ENCODE measurements around the gene TBC1D22B. TPM values are rescaled to one million over a fixed set of nuclear protein-coding genes. Genes with fewer than 3 reads are reported as not detected.
"Not testable (repeated sequence)": the region's sequence is repeated elsewhere in the genome, so short reads cannot be mapped to it uniquely, and the experiment has no call there.

The TBC1D22B gene
- total and polyA plus RNA-seq, 2 donors from 2014 or later: 9.7 to 12.8 TPM

- no peaks in the 10 kb centered on the region for H3K9me3 ChIP-seq (ENCODE audit: control insufficient read depth in 2 of 3, insufficient read depth in 1 of 3, low read length in 3 of 3)
- H3K36me3 ChIP-seq (ENCODE audit: control insufficient read depth in 2 of 3, insufficient read depth in 3 of 3, low read length in 3 of 3): peaks cover 2 to 14% (median 3%) of the 10 kb centered on the region in 3 donors
- no peak overlapping the region for H3K9ac ChIP-seq (ENCODE audit: low read length in 3 of 3)
- FAIRE-seq (no peak), DNase-seq (no peak)
- no peak overlapping the region for H3K4me3 ChIP-seq (ENCODE audit: low read length in 3 of 3)
- intact Hi-C loops (cut with DNase I): no loop called here
- H3K4me1 ChIP-seq (ENCODE audit: control insufficient read depth in 2 of 3, insufficient read depth in 2 of 3, low read depth in 1 of 3, low read length in 3 of 3): no peaks in the 10 kb centered on the region
- no peaks in the 10 kb centered on the region for H3K27me3 ChIP-seq (ENCODE audit: control insufficient read depth, insufficient read depth, low read length)
- TF ChIP-seq, protein P1, sequence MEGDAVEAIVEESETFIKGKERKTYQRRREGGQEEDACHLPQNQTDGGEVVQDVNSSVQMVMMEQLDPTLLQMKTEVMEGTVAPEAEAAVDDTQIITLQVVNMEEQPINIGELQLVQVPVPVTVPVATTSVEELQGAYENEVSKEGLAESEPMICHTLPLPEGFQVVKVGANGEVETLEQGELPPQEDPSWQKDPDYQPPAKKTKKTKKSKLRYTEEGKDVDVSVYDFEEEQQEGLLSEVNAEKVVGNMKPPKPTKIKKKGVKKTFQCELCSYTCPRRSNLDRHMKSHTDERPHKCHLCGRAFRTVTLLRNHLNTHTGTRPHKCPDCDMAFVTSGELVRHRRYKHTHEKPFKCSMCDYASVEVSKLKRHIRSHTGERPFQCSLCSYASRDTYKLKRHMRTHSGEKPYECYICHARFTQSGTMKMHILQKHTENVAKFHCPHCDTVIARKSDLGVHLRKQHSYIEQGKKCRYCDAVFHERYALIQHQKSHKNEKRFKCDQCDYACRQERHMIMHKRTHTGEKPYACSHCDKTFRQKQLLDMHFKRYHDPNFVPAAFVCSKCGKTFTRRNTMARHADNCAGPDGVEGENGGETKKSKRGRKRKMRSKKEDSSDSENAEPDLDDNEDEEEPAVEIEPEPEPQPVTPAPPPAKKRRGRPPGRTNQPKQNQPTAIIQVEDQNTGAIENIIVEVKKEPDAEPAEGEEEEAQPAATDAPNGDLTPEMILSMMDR (IDR thresholded peaks at IDR 0.05; ENCODE audit: borderline replicate concordance, extremely low read depth, insufficient read depth): no peak
- no peak overlapping the region for H3K27ac ChIP-seq (ENCODE audit: low read depth in 2 of 2, low read length in 2 of 2)
Measured at GRCh38 chr6:37332894-37333293, 75.3 kb downstream of the TBC1D22B start.

DNA sequence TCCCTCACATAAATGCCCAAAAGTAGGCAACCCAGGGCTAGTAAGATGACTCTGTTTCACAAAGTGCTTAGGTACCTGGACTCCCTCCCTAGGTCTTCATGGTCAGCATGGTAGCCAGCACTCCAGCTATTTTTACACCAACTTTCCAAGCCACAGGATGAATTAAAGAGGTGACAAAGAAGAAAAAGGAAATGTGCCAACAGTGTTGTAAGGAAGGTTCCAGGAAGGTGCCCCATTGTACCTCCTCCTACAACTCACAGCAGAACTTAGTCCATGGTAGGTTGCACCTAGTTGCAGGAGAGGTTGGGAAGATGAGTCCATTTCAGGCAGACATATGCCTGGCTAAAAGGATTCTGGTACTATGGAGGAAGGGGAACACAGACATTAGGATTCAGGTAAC, 76.5 kb downstream of the TBC1D22B start:
- no peak for DNase-seq
- H3K36me3 ChIP-seq (ENCODE audit: control insufficient read depth in 2 of 3, insufficient read depth in 3 of 3, low read length in 3 of 3): peaks cover 2 to 14% (median 3%) of the 10 kb centered on the region in 3 donors
- H3K27me3 ChIP-seq (ENCODE audit: control insufficient read depth, insufficient read depth, low read length): no peaks in the 10 kb centered on the region
- H3K9ac ChIP-seq (ENCODE audit: low read length in 3 of 3): no peak overlapping the region
- intact Hi-C loops (cut with DNase I): no loop called here
- FAIRE-seq: no peak
- H3K4me3 ChIP-seq (ENCODE audit: low read length in 3 of 3): no peak overlapping the region
- H3K9me3 ChIP-seq (ENCODE audit: control insufficient read depth in 2 of 3, insufficient read depth in 1 of 3, low read length in 3 of 3): no peaks in the 10 kb centered on the region
- TF ChIP-seq, protein P1 (IDR thresholded peaks at IDR 0.05; ENCODE audit: borderline replicate concordance, extremely low read depth, insufficient read depth): no peak
- no peaks in the 10 kb centered on the region for H3K4me1 ChIP-seq (ENCODE audit: control insufficient read depth in 2 of 3, insufficient read depth in 2 of 3, low read depth in 1 of 3, low read length in 3 of 3)
- no peak overlapping the region for H3K27ac ChIP-seq (ENCODE audit: low read depth in 2 of 2, low read length in 2 of 2)

GRCh38 chr6:37338317-37338716, 80.7 kb downstream of the TBC1D22B start:
- H3K36me3 ChIP-seq (ENCODE audit: control insufficient read depth in 2 of 3, insufficient read depth in 3 of 3, low read length in 3 of 3); H3K9ac ChIP-seq (ENCODE audit: low read length in 3 of 3); H3K27me3 ChIP-seq (ENCODE audit: control insufficient read depth, insufficient read depth, low read length); H3K4me1 ChIP-seq (ENCODE audit: control insufficient read depth in 2 of 3, insufficient read depth in 2 of 3, low read depth in 1 of 3, low read length in 3 of 3); H3K9me3 ChIP-seq (ENCODE audit: control insufficient read depth in 2 of 3, insufficient read depth in 1 of 3, low read length in 3 of 3); DNase-seq; H3K4me3 ChIP-seq (ENCODE audit: low read length in 3 of 3); H3K27ac ChIP-seq (ENCODE audit: low read depth in 2 of 2, low read length in 2 of 2); FAIRE-seq; intact Hi-C loops (cut with DNase I): not testable (repeated sequence)

GRCh38 chr6:37338745-37339255, 81.2 kb downstream of the TBC1D22B start:
- Histone ChIP-seq H3K27ac (ENCODE audit: low read depth in 2 of 2, low read length in 2 of 2) (no peak overlapping the region), H3K9me3 (ENCODE audit: control insufficient read depth in 2 of 3, insufficient read depth in 1 of 3, low read length in 3 of 3) (no peaks in the 10 kb centered on the region), H3K27me3 (ENCODE audit: control insufficient read depth, insufficient read depth, low read length) (no peaks in the 10 kb centered on the region), H3K4me3 (ENCODE audit: low read length in 3 of 3) (no peak overlapping the region), H3K36me3 (ENCODE audit: control insufficient read depth in 2 of 3, insufficient read depth in 3 of 3, low read length in 3 of 3) (no peaks in the 10 kb centered on the region), H3K9ac (ENCODE audit: low read length in 3 of 3) (no peak overlapping the region), H3K4me1 (ENCODE audit: control insufficient read depth in 2 of 3, insufficient read depth in 2 of 3, low read depth in 1 of 3, low read length in 3 of 3) (no peaks in the 10 kb centered on the region)
- FAIRE-seq (no peak), DNase-seq (no peak)
- TF ChIP-seq, protein P1 (IDR thresholded peaks at IDR 0.05; ENCODE audit: borderline replicate concordance, extremely low read depth, insufficient read depth): no peak
- intact Hi-C loops (cut with DNase I): no loop called here
